Osteoblast (primary cell): Measurements from ENCODE around the gene PTPRD. TPM values are rescaled to one million over a fixed set of nuclear protein-coding genes. Genes with fewer than 3 reads are reported as not detected.

Experiments
- DNase-seq: peaks from one replicate; pipeline ENCODE4 v3.0.0; 2011; ENCODE audit warnings: low spot score, mixed read lengths; ENCODE audit not compliant: insufficient read length; ENCODE audit errors: missing footprints
- H2AFZ ChIP-seq: 2 replicates; pipeline ENCODE4 v1.6.0; 2011; ENCODE audit warnings: mild to moderate bottlenecking, low read length
- H3K27ac ChIP-seq: 2 replicates; pipeline ENCODE4 v1.5.1; 2011; ENCODE audit warnings: mild to moderate bottlenecking, low read depth, low read length, moderate library complexity
- H3K27me3 ChIP-seq: 2 replicates; pipeline ENCODE4 v1.6.0; 2012; ENCODE audit warnings: mild to moderate bottlenecking, control low read depth, inconsistent platforms, low read length, moderate library complexity; ENCODE audit not compliant: insufficient read depth
- H3K36me3 ChIP-seq: 2 replicates; pipeline ENCODE4 v1.5.1; 2011; ENCODE audit warnings: mild to moderate bottlenecking, low read length, control low read depth, moderate library complexity; ENCODE audit not compliant: insufficient read depth
- H3K4me1 ChIP-seq: 2 replicates; pipeline ENCODE4 v1.5.1; 2011; ENCODE audit warnings: mild to moderate bottlenecking, low read length, control low read depth, moderate library complexity; ENCODE audit not compliant: insufficient read depth
- H3K4me2 ChIP-seq: 2 replicates; pipeline ENCODE4 v1.6.0; 2011; ENCODE audit warnings: mild to moderate bottlenecking, low read length; ENCODE audit not compliant: insufficient read depth
- H3K4me3 ChIP-seq: fragments of 200-600 bp; sonication (generic); 3 replicates; pipeline ENCODE4 v1.5.1; 2012; ENCODE audit warnings: mild to moderate bottlenecking, low read length, inconsistent platforms; ENCODE audit not compliant: insufficient read depth
- H3K79me2 ChIP-seq: 2 replicates; pipeline ENCODE4 v1.6.0; 2012; ENCODE audit warnings: mild to moderate bottlenecking, low read length, control low read depth, inconsistent platforms; ENCODE audit not compliant: insufficient read depth
- H3K9me3 ChIP-seq: 2 replicates; pipeline ENCODE4 v1.5.1; 2011; ENCODE audit warnings: low read depth, low read length, control low read depth
- H4K20me1 ChIP-seq: 2 replicates; pipeline ENCODE4 v1.6.0; 2012; ENCODE audit warnings: mild to moderate bottlenecking, low read length, control low read depth; ENCODE audit not compliant: insufficient read depth
- total RNA-seq: library from RNA; depleted of rRNA; stranded (reverse); fragments of >200 nt; gene quantifications from 2 replicates; pipeline ENCODE4 v1.2.3, GENCODE V29; 2012
- TF ChIP-seq, protein P1 (sequence below): IDR thresholded peaks from 2 replicates; pipeline ENCODE4 v1.5.1; 2011; ENCODE audit warnings: mild to moderate bottlenecking, low read depth, low read length, moderate library complexity; ENCODE audit errors: extremely low read depth

PTPRD gene
- total RNA-seq, 1 donor = 23.9 TPM

GRCh38 chr9:8745347-8745746, 1867.5 kb downstream of the PTPRD start:
- no peaks in the 10 kb centered on the region for H3K79me2 ChIP-seq
- no peak overlapping the region for H3K4me3 ChIP-seq
- H3K27ac ChIP-seq = no peak overlapping the region
- no peak for DNase-seq
- H3K9me3 ChIP-seq = no peaks in the 10 kb centered on the region
- no peaks in the 10 kb centered on the region for H3K36me3 ChIP-seq
- H2AFZ ChIP-seq = no peak overlapping the region
- TF ChIP-seq, protein P1, sequence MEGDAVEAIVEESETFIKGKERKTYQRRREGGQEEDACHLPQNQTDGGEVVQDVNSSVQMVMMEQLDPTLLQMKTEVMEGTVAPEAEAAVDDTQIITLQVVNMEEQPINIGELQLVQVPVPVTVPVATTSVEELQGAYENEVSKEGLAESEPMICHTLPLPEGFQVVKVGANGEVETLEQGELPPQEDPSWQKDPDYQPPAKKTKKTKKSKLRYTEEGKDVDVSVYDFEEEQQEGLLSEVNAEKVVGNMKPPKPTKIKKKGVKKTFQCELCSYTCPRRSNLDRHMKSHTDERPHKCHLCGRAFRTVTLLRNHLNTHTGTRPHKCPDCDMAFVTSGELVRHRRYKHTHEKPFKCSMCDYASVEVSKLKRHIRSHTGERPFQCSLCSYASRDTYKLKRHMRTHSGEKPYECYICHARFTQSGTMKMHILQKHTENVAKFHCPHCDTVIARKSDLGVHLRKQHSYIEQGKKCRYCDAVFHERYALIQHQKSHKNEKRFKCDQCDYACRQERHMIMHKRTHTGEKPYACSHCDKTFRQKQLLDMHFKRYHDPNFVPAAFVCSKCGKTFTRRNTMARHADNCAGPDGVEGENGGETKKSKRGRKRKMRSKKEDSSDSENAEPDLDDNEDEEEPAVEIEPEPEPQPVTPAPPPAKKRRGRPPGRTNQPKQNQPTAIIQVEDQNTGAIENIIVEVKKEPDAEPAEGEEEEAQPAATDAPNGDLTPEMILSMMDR = no peak
- no peaks in the 10 kb centered on the region for H3K27me3 ChIP-seq
- no peaks in the 10 kb centered on the region for H4K20me1 ChIP-seq
- no peak overlapping the region for H3K4me2 ChIP-seq
- no peaks in the 10 kb centered on the region for H3K4me1 ChIP-seq

DNA sequence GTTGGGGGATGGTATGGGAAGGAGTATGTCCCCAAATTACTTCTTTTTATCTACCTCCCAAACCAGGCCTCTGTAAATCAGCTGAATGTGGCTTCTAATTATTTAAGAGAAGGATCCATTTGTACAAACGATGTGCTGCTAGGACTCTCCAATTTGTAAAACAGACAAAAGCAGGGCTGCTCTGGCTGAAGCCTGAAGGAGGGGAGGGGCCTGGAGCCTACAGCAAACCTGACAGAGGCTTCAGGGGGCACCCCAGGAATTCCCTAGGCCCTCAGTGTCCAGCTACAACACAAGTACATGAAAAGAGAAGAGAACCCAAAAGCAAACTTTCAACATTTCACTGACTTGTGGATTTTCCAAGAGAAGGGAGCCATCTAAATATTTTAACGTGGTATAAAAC, 1873.9 kb downstream of the PTPRD start:
- Histone ChIP-seq H3K4me2 (no peak overlapping the region), H3K36me3 (no peaks in the 10 kb centered on the region), H3K27me3 (no peaks in the 10 kb centered on the region), H3K9me3 (no peaks in the 10 kb centered on the region), H2AFZ (no peak overlapping the region), H3K27ac (no peak overlapping the region), H3K79me2 (no peaks in the 10 kb centered on the region), H3K4me3 (no peak overlapping the region), H3K4me1 (no peaks in the 10 kb centered on the region), H4K20me1 (no peaks in the 10 kb centered on the region)
- no peak for DNase-seq
- TF ChIP-seq, protein P1 = no peak

DNA sequence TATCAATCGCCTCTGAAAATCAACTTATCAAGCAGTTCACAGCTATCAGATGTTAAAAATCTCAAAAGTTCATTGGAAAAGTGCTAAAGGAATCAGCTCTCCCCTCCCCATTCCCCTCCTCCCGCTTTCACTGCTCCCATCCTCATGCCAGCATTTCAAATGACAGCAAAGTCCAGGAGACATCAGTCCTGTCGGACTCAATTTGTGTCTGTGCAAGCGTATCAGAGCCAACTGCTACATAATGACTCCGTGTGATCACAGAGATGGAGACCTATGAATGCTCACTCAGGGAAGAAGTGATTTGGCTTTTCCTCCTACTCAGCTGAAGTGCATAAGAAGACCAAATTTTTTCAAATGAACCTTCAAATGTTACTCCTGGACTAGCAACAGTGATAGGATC, 1876.0 kb downstream of the PTPRD start:
- H4K20me1 ChIP-seq = no peaks in the 10 kb centered on the region
- H3K4me2 ChIP-seq = no peak overlapping the region
- TF ChIP-seq, protein P1 = no peak
- H3K27me3 ChIP-seq = no peaks in the 10 kb centered on the region
- no peaks in the 10 kb centered on the region for H3K36me3 ChIP-seq
- no peak overlapping the region for H3K4me3 ChIP-seq
- H3K79me2 ChIP-seq = no peaks in the 10 kb centered on the region
- no peaks in the 10 kb centered on the region for H3K9me3 ChIP-seq
- DNase-seq = no peak
- H2AFZ ChIP-seq = no peak overlapping the region
- no peaks in the 10 kb centered on the region for H3K4me1 ChIP-seq
- no peak overlapping the region for H3K27ac ChIP-seq

- H3K79me2 ChIP-seq = no peaks in the 10 kb centered on the region
- DNase-seq = no peak
- no peaks in the 10 kb centered on the region for H3K36me3 ChIP-seq
- no peaks in the 10 kb centered on the region for H3K9me3 ChIP-seq
- H3K4me3 ChIP-seq = no peak overlapping the region
- no peak overlapping the region for H2AFZ ChIP-seq
- no peak overlapping the region for H3K4me2 ChIP-seq
- H3K4me1 ChIP-seq = no peaks in the 10 kb centered on the region
- no peaks in the 10 kb centered on the region for H3K27me3 ChIP-seq
- no peak overlapping the region for H3K27ac ChIP-seq
- no peaks in the 10 kb centered on the region for H4K20me1 ChIP-seq
- TF ChIP-seq, protein P1 = no peak
These were observed 1878.0 kb downstream of the PTPRD start for GRCh38 chr9:8734760-8735159.
